Pericardium fibroblast (primary cell): Measurements from ENCODE around the gene OR51F1. TPM values are rescaled to one million over a fixed set of nuclear protein-coding genes. Genes with fewer than 3 reads are reported as not detected.

Source experiments
- total RNA-seq: library from RNA; depleted of rRNA; stranded (reverse); fragments of >200 nt; gene quantifications from 2 replicates; pipeline ENCODE4 v1.2.3, GENCODE V29; 2015

The OR51F1 gene, protein sequence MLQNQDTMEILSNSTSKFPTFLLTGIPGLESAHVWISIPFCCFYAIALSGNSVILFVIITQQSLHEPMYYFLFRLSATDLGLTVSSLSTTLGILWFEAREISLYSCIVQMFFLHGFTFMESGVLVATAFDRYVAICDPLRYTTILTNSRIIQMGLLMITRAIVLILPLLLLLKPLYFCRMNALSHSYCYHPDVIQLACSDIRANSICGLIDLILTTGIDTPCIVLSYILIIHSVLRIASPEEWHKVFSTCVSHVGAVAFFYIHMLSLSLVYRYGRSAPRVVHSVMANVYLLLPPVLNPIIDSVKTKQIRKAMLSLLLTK
- total RNA-seq: not detected in 2 replicates

DNA sequence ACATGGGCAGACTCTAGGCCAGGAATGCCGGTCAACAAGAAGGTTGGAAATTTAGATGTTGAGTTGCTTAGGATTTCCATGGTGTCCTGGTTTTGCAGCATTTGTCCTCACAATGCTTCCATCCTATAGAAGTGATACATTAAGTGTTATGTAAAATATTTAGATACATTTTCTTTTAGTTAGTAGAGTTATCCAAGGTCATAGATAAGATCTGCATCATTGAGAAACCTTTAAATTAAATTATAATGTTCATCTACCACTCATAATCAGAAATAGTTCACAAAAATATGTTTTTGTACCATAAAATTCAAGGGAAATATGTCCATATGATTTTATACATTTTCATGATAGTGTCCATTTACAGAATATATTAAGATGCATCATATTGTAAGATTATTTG is at the start of gene OR51F1:
TSS of gene OR51F1 (minus strand) at position 101 of the 400 bp plus-strand sequence. CDS start at position 101, 0 bp downstream.

DNA sequence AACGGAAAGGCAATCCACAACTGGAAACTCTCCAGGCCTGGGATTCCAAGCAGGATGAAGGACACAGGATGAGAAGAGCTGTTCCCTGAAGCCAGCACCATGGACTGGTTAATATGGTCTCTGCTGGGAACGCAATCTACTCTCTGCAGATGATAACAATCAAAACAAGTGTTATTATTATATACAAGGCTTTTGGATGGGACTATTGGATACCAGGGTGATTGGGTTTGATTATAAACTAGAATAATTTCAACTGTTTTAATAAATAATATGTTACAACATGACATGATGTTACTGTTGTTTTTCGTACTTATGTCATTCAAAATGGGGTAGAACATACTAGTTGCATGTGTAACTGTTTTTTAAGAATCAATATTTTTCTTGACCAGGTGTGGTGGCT is 34.5 kb upstream of the OR51F1 start, which contains the start of gene OR52R1:
TSS of gene OR52R1 (minus strand) at position 101 of the 400 bp plus-strand sequence. CDS start at position 101, 0 bp downstream.

Other genes with a start within 250 kb of the OR51F1 start
- not detected in 2 replicates for gene OR52M1, start 224.7 kb downstream of the OR51F1 start, total RNA-seq
- not detected in 2 replicates for gene OR52I2, start 188.2 kb downstream of the OR51F1 start, total RNA-seq
- not detected in 2 replicates for gene OR52I1, start 175.9 kb downstream of the OR51F1 start, total RNA-seq
- 7.2 and 12.2 TPM in 2 replicates for gene TRIM68, start 161.7 kb downstream of the OR51F1 start, total RNA-seq
- not detected in 2 replicates for gene OR51D1, start 132.5 kb downstream of the OR51F1 start, total RNA-seq
- not detected in 2 replicates for gene OR51E1, start 126.0 kb downstream of the OR51F1 start, total RNA-seq
- gene OR51E2, start 72.1 kb downstream of the OR51F1 start, total RNA-seq: not detected in 2 replicates
- not detected in 2 replicates for gene MMP26, start 65.2 kb downstream of the OR51F1 start, total RNA-seq
- gene OR52R1, start 34.4 kb upstream of the OR51F1 start, total RNA-seq: not detected in 2 replicates
- gene OR51F2, start 51.4 kb upstream of the OR51F1 start, total RNA-seq: not detected in 2 replicates
- not detected in 2 replicates for gene OR51S1, start 79.3 kb upstream of the OR51F1 start, total RNA-seq
- gene OR51T1, start 112.0 kb upstream of the OR51F1 start, total RNA-seq: not detected in 2 replicates
- gene OR51A7, start 133.8 kb upstream of the OR51F1 start, total RNA-seq: not detected in 2 replicates
- not detected in 2 replicates for gene OR51G2, start 149.4 kb upstream of the OR51F1 start, total RNA-seq
- not detected in 2 replicates for gene OR51G1, start 154.4 kb upstream of the OR51F1 start, total RNA-seq
- gene OR51A4, start 177.7 kb upstream of the OR51F1 start, total RNA-seq: not detected in 2 replicates
- not detected in 2 replicates for gene OR51A2, start 185.8 kb upstream of the OR51F1 start, total RNA-seq
- gene OR51L1, start 224.9 kb upstream of the OR51F1 start, total RNA-seq: not detected in 2 replicates